Astrocyte (in vitro differentiated cells and primary cell): ENCODE data around the gene KRTAP2-2. TPM values are rescaled to one million over a fixed set of nuclear protein-coding genes. Genes with fewer than 3 reads are reported as not detected.

Experiments used
- DNase-seq: peaks from one replicate; pipeline ENCODE4 v3.0.0-alpha.2; 2010; ENCODE audit warnings: low read depth
- FAIRE-seq: peaks from 2 replicates; lab custom pipeline; 2011; peaks lifted over from hg19 to GRCh38; lab: Jason Lieb, UNC
- H2AFZ ChIP-seq: 2 replicates; pipeline ENCODE4 v1.6.0; 2012; ENCODE audit warnings: low read depth, low read length, inconsistent platforms
- H3K27ac ChIP-seq: 2 replicates; pipeline ENCODE4 v1.5.1; 2011; ENCODE audit warnings: low read depth, low read length, inconsistent platforms
- H3K27me3 ChIP-seq: 2 replicates; pipeline ENCODE4 v1.6.0; 2011; ENCODE audit warnings: low read length, inconsistent platforms; ENCODE audit not compliant: insufficient read depth
- H3K36me3 ChIP-seq: 2 replicates; pipeline ENCODE4 v1.5.1; 2011; ENCODE audit warnings: low read length, inconsistent platforms; ENCODE audit not compliant: insufficient read depth
- H3K4me1 ChIP-seq: 2 replicates; pipeline ENCODE4 v1.5.1; 2011; ENCODE audit warnings: low read length, inconsistent platforms; ENCODE audit not compliant: insufficient read depth
- H3K4me2 ChIP-seq: 2 replicates; pipeline ENCODE4 v1.6.0; 2012; ENCODE audit warnings: low read length, inconsistent platforms
- H3K4me3 ChIP-seq: 2 replicates; pipeline ENCODE4 v1.5.1; 2011; ENCODE audit warnings: low read depth, mild to moderate bottlenecking, low read length, inconsistent platforms; ENCODE audit not compliant: insufficient read depth
- H3K79me2 ChIP-seq: 2 replicates; pipeline ENCODE4 v1.6.0; 2012; ENCODE audit warnings: mild to moderate bottlenecking, low read length, inconsistent platforms; ENCODE audit not compliant: insufficient read depth
- H3K9ac ChIP-seq: 2 replicates; pipeline ENCODE4 v1.6.0; 2012; ENCODE audit warnings: mild to moderate bottlenecking, low read length, inconsistent platforms
- H3K9me3 ChIP-seq: 2 replicates; pipeline ENCODE4 v1.5.1; 2012; ENCODE audit warnings: low read depth, mild to moderate bottlenecking, low read length, inconsistent platforms; ENCODE audit not compliant: insufficient read depth
- H4K20me1 ChIP-seq: 2 replicates; pipeline ENCODE4 v1.6.0; 2012; ENCODE audit warnings: low read length, inconsistent platforms; ENCODE audit not compliant: insufficient read depth
- H3K27ac Mint-ChIP-seq: one replicate; pipeline ENCODE4 v1.8.0; 2021; ENCODE audit warnings: mild to moderate bottlenecking, mixed read lengths; ENCODE audit not compliant: unreplicated experiment
- H3K27me3 Mint-ChIP-seq: one replicate; pipeline ENCODE4 v1.8.0; 2021; ENCODE audit warnings: low read depth, mixed read lengths; ENCODE audit not compliant: unreplicated experiment
- H3K36me3 Mint-ChIP-seq: one replicate; pipeline ENCODE4 v1.8.0; 2021; ENCODE audit warnings: low read depth, mixed read lengths; ENCODE audit not compliant: unreplicated experiment
- H3K4me1 Mint-ChIP-seq: one replicate; pipeline ENCODE4 v1.8.0; 2021; ENCODE audit warnings: low read depth, mixed read lengths; ENCODE audit not compliant: unreplicated experiment
- H3K4me3 Mint-ChIP-seq: one replicate; pipeline ENCODE4 v1.8.0; 2021; ENCODE audit warnings: mild to moderate bottlenecking, moderate library complexity, mixed read lengths; ENCODE audit not compliant: unreplicated experiment
- H3K9me3 Mint-ChIP-seq: one replicate; pipeline ENCODE4 v1.8.0; 2021; ENCODE audit warnings: mild to moderate bottlenecking, mixed read lengths; ENCODE audit not compliant: unreplicated experiment
- CTCF ChIP-seq: IDR thresholded peaks from 2 replicates; pipeline ENCODE4 v1.5.1; 2011; ENCODE audit warnings: low read depth, mild to moderate bottlenecking, inconsistent platforms, low read length, moderate library complexity; ENCODE audit not compliant: insufficient read depth
- EZH2 ChIP-seq: IDR thresholded peaks from 2 replicates; pipeline ENCODE4 v1.6.1; 2012; ENCODE audit warnings: mild to moderate bottlenecking, low read length, inconsistent platforms; ENCODE audit not compliant: insufficient read depth
- total RNA-seq: library from RNA; stranded (reverse); gene quantifications from 2 replicates; pipeline ENCODE4 v1.2.1, GENCODE V29; 2021

KRTAP2-2 gene
- total RNA-seq, 1 donor from 2014 or later: not detected

- H2AFZ ChIP-seq: no peak overlapping the region
- H3K79me2 ChIP-seq: no peaks in the 10 kb centered on the region
- Mint-ChIP-seq H3K9me3 (no peaks in the 10 kb centered on the region), H3K36me3 (no peaks in the 10 kb centered on the region), H3K4me1 (no peaks in the 10 kb centered on the region), H3K27ac (no peak overlapping the region), H3K4me3 (no peak overlapping the region), H3K27me3 (peaks cover 2% of the 10 kb centered on the region)
- H3K4me2 ChIP-seq: no peak overlapping the region
- H3K36me3 ChIP-seq: no peaks in the 10 kb centered on the region
- TF ChIP-seq CTCF (no peak), EZH2 (no peak)
- no peak overlapping the region for H3K4me3 ChIP-seq
- H3K4me1 ChIP-seq: no peaks in the 10 kb centered on the region
- H3K27ac ChIP-seq: no peak overlapping the region
- FAIRE-seq: peak; percentile 26
- no peak overlapping the region for H3K9ac ChIP-seq
- H4K20me1 ChIP-seq: no peaks in the 10 kb centered on the region
- no peak for DNase-seq
- H3K9me3 ChIP-seq: no peaks in the 10 kb centered on the region
- no peaks in the 10 kb centered on the region for H3K27me3 ChIP-seq
These were observed 45.7 kb downstream of the KRTAP2-2 start for GRCh38 chr17:41009301-41009760.

- Histone ChIP-seq H2AFZ (no peak within 1 kb of the TSS), H3K79me2 (no peaks in the 10 kb centered on the region), H3K9ac (no peak within 1 kb of the TSS), H3K4me2 (no peak within 1 kb of the TSS), H3K4me3 (no peak within 1 kb of the TSS), H3K27me3 (no peaks in the 10 kb centered on the region), H3K4me1 (no peaks in the 10 kb centered on the region), H3K9me3 (no peaks in the 10 kb centered on the region), H4K20me1 (no peaks in the 10 kb centered on the region), H3K27ac (no peak within 1 kb of the TSS), H3K36me3 (no peaks in the 10 kb centered on the region)
- TF ChIP-seq EZH2 (no peak), CTCF (no peak)
- no peaks in the 10 kb centered on the region for H3K4me1 Mint-ChIP-seq
- no peak within 1 kb of the TSS for H3K4me3 Mint-ChIP-seq
- FAIRE-seq (no peak), DNase-seq (no peak)
- H3K36me3 Mint-ChIP-seq: no peaks in the 10 kb centered on the region
- H3K27ac Mint-ChIP-seq: no peak within 1 kb of the TSS
- no peaks in the 10 kb centered on the region for H3K9me3 Mint-ChIP-seq
- H3K27me3 Mint-ChIP-seq: peaks cover 2% of the 10 kb centered on the region
These were observed 46.2 kb downstream of the KRTAP2-2 start, which contains the start of gene KRTAP3-1 for GRCh38 chr17:41008811-41009210. Gene KRTAP3-1 (minus strand): TSS chr17:41009128. CDS start chr17:41009074, 54 bp downstream.

Other genes with a start within 250 kb of the KRTAP2-2 start
- 49.7 and 50.6 TPM in 2 replicates for gene KRT10, start 232.6 kb downstream of the KRTAP2-2 start, total RNA-seq
- gene KRT12, start 188.0 kb downstream of the KRTAP2-2 start, total RNA-seq: not detected in 2 replicates
- not detected in 2 replicates for gene KRT20, start 170.0 kb downstream of the KRTAP2-2 start, total RNA-seq
- gene KRT23, start 117.6 kb downstream of the KRTAP2-2 start, total RNA-seq: not detected in 2 replicates
- gene KRT39, start 88.3 kb downstream of the KRTAP2-2 start, total RNA-seq: not detected in 2 replicates
- gene KRT40, start 70.9 kb downstream of the KRTAP2-2 start, total RNA-seq: not detected in 2 replicates
- gene KRTAP3-3, start 61.1 kb downstream of the KRTAP2-2 start, total RNA-seq: not detected in 2 replicates
- gene KRTAP3-2, start 55.3 kb downstream of the KRTAP2-2 start, total RNA-seq: not detected in 2 replicates
- gene KRTAP3-1, start 46.1 kb downstream of the KRTAP2-2 start, total RNA-seq: not detected in 2 replicates
- gene KRTAP1-5, start 28.0 kb downstream of the KRTAP2-2 start, total RNA-seq: not detected in 2 replicates
- gene KRTAP1-4, start 25.0 kb downstream of the KRTAP2-2 start, total RNA-seq: not detected in 2 replicates
- gene KRTAP1-3, start 20.4 kb downstream of the KRTAP2-2 start, total RNA-seq: not detected in 2 replicates
- gene KRTAP1-1, start 13.8 kb downstream of the KRTAP2-2 start, total RNA-seq: not detected in 2 replicates
- not detected in 2 replicates for gene KRTAP2-1, start 7.9 kb downstream of the KRTAP2-2 start, total RNA-seq
- gene KRTAP2-3, start 4.9 kb upstream of the KRTAP2-2 start, total RNA-seq: 3.8 and 7.1 TPM in 2 replicates
- gene KRTAP2-4, start 10.6 kb upstream of the KRTAP2-2 start, total RNA-seq: not detected in 2 replicates
- gene KRTAP4-7, start 28.9 kb upstream of the KRTAP2-2 start, total RNA-seq: not detected in 2 replicates
- not detected in 2 replicates for gene KRTAP4-8, start 42.9 kb upstream of the KRTAP2-2 start, total RNA-seq
- gene KRTAP4-16, start 47.0 kb upstream of the KRTAP2-2 start, total RNA-seq: not detected in 2 replicates
- gene KRTAP4-9, start 50.2 kb upstream of the KRTAP2-2 start, total RNA-seq: not detected in 2 replicates
- gene KRTAP4-11, start 63.1 kb upstream of the KRTAP2-2 start, total RNA-seq: not detected in 2 replicates
- gene KRTAP4-12, start 69.0 kb upstream of the KRTAP2-2 start, total RNA-seq: not detected in 2 replicates
- gene KRTAP4-6, start 85.3 kb upstream of the KRTAP2-2 start, total RNA-seq: not detected in 2 replicates
- not detected in 2 replicates for gene KRTAP4-5, start 94.6 kb upstream of the KRTAP2-2 start, total RNA-seq
- gene KRTAP4-4, start 105.5 kb upstream of the KRTAP2-2 start, total RNA-seq: not detected in 2 replicates
- not detected in 2 replicates for gene KRTAP4-3, start 113.0 kb upstream of the KRTAP2-2 start, total RNA-seq
- gene KRTAP4-2, start 123.0 kb upstream of the KRTAP2-2 start, total RNA-seq: not detected in 2 replicates
- gene KRTAP4-1, start 129.7 kb upstream of the KRTAP2-2 start, total RNA-seq: not detected in 2 replicates
- not detected in 2 replicates for gene KRTAP9-1, start 134.7 kb upstream of the KRTAP2-2 start, total RNA-seq
- gene KRTAP9-2, start 171.4 kb upstream of the KRTAP2-2 start, total RNA-seq: not detected in 2 replicates
- gene KRTAP9-3, start 177.2 kb upstream of the KRTAP2-2 start, total RNA-seq: not detected in 2 replicates
- not detected in 2 replicates for gene KRTAP9-8, start 182.8 kb upstream of the KRTAP2-2 start, total RNA-seq
- not detected in 2 replicates for gene KRTAP9-4, start 194.5 kb upstream of the KRTAP2-2 start, total RNA-seq
- gene KRTAP9-9, start 200.2 kb upstream of the KRTAP2-2 start, total RNA-seq: not detected in 2 replicates
- not detected in 2 replicates for gene KRTAP9-6, start 210.1 kb upstream of the KRTAP2-2 start, total RNA-seq
- gene KRTAP9-7, start 220.5 kb upstream of the KRTAP2-2 start, total RNA-seq: not detected in 2 replicates
- not detected in 2 replicates for gene KRTAP29-1, start 247.6 kb upstream of the KRTAP2-2 start, total RNA-seq